Right lobe of liver (tissue), 6 donors: ENCODE results near the gene BACH2. TPM values are rescaled to one million over a fixed set of nuclear protein-coding genes. Genes with fewer than 3 reads are reported as not detected.

Experiments
- ATAC-seq, 4 donors: fragments of 200-7000 bp; cut with Tn5 transposase; one replicate each; pipeline ENCODE4 v1.9.1; 2020; ENCODE audit warnings: mild to moderate bottlenecking in 4 of 4, moderate library complexity in 4 of 4
- DNase-seq, 3 donors: peaks; one replicate each; pipeline ENCODE4 v3.0.0-alpha.2; 2020
- H3K27ac ChIP-seq, 3 donors: fragments of 200-600 bp; one replicate each; pipeline ENCODE4 v1.8.0; 2022
- H3K27me3 ChIP-seq, 2 donors: fragments of 200-600 bp; one replicate each; pipeline ENCODE4 v1.8.0; 2022
- H3K36me3 ChIP-seq, 4 donors: fragments of 200-600 bp; sonication (generic) in 1 of 4; one replicate each; pipeline versions ENCODE4 v1.5.1 to v1.8.0; 2017 to 2022; ENCODE audit warnings: control low read depth in 1 of 4
- H3K4me1 ChIP-seq, 4 donors: fragments of 200-600 bp; sonication (generic) in 1 of 4; one replicate each; pipeline versions ENCODE4 v1.5.1 to v1.8.0; 2017 to 2022; ENCODE audit warnings: control low read depth in 1 of 4
- H3K4me3 ChIP-seq, 3 donors: fragments of 200-600 bp; one replicate each; pipeline ENCODE4 v1.8.0; 2022
- H3K9me3 ChIP-seq, 4 donors: fragments of 200-600 bp; sonication (generic) in 1 of 4; one replicate each; pipeline versions ENCODE4 v1.5.1 to v1.8.0; 2017 to 2022; ENCODE audit warnings: control low read depth in 1 of 4
- POLR2A ChIP-seq: fragments of 450-650 bp; IDR thresholded peaks from one replicate; pipeline ENCODE4 v1.6.1; 2017; ENCODE audit warnings: antibody characterized with exemption, mild to moderate bottlenecking
- WGBS: methylation state at CpG from one replicate; pipeline ENCODE4 v1.1.6; 2018; ENCODE audit warnings: low coverage, low lambda C conversion rate; ENCODE audit not compliant: insufficient coverage; ENCODE audit errors: missing lambda C conversion rate; 5-methylcytosine and 5-hydroxymethylcytosine counted together
- intact Hi-C, 2 donors: fragments of 100-400 bp; cut with DNase I; formaldehyde crosslinking; loops; one replicate each; pipeline versions ENCODE4 v1.11.2 to v1.14.1; 2022
- total RNA-seq, 6 experiments: library from RNA; depleted of rRNA in 2 of 6; stranded (reverse); fragments of >200 nt in 2 of 6; fragmentation: NEBNext Ultra II Directional in 3 of 6; extraction: Animal tissue kit (Norgen Biotek cat#: 25700) in 3 of 6; gene quantifications; one replicate each; pipeline versions ENCODE4 v1.1.0 to v1.2.4, GENCODE V29; 2016 to 2023
- TF ChIP-seq, protein P1 (sequence below), 4 donors: fragments of 200-600 bp in 3 of 4; fragments of 450-650 bp in 1 of 4; IDR thresholded peaks; one replicate each; pipeline versions ENCODE4 v1.5.1 to v1.8.0; 2016 to 2022; ENCODE audit warnings: antibody characterized with exemption in 4 of 4, mild to moderate bottlenecking in 2 of 4
- donor health status: DM: no; HTN: yes; CAD: no.
- donor health status: DM: no; HTN: no; CAD: no.
- donor health status: DM: no; HTN: no; CAD: no.
- donor health status: DM: no; HTN: yes; CAD: no.
- donor health status: DM: no; HTN: yes; CAD: no.

Gene BACH2
- total RNA-seq, 6 experiments from 2014 or later = 2.6 to 12.6 (median 3.1) TPM

DNA sequence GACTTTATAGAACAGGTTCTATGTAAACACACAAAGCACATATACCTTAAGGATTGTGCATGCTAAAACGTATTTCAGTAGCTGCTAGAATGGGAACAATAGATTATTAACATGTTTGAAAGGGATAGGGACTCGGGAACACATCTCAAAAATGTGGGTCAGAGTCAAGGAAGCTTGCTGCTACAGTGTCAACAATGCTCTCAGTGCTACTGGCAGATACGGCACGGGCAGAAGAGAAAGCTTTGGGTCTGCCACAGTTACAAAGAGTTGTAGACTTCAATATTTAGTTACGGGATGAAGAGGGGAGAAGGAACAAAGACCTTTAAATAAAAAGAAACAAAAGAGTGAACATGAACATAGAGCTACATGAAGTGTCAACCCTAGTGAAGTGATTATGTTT is 170.5 kb downstream of the BACH2 start:
- Histone ChIP-seq H3K27ac (no peak overlapping the region), H3K4me3 (no peak overlapping the region), H3K4me1 (no peaks in the 10 kb centered on the region), H3K36me3 (no peaks in the 10 kb centered on the region), H3K9me3 (no peaks in the 10 kb centered on the region), H3K27me3 (no peaks in the 10 kb centered on the region)
- no peak for ATAC-seq
- no peak for DNase-seq
- TF ChIP-seq POLR2A = no peak
- TF ChIP-seq, protein P1, sequence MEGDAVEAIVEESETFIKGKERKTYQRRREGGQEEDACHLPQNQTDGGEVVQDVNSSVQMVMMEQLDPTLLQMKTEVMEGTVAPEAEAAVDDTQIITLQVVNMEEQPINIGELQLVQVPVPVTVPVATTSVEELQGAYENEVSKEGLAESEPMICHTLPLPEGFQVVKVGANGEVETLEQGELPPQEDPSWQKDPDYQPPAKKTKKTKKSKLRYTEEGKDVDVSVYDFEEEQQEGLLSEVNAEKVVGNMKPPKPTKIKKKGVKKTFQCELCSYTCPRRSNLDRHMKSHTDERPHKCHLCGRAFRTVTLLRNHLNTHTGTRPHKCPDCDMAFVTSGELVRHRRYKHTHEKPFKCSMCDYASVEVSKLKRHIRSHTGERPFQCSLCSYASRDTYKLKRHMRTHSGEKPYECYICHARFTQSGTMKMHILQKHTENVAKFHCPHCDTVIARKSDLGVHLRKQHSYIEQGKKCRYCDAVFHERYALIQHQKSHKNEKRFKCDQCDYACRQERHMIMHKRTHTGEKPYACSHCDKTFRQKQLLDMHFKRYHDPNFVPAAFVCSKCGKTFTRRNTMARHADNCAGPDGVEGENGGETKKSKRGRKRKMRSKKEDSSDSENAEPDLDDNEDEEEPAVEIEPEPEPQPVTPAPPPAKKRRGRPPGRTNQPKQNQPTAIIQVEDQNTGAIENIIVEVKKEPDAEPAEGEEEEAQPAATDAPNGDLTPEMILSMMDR (IDR thresholded peaks at IDR 0.05) = no peak
- WGBS = 63% methylated on average over 5 of the region's 5 CpGs
- intact Hi-C loops = no loop called here

DNA sequence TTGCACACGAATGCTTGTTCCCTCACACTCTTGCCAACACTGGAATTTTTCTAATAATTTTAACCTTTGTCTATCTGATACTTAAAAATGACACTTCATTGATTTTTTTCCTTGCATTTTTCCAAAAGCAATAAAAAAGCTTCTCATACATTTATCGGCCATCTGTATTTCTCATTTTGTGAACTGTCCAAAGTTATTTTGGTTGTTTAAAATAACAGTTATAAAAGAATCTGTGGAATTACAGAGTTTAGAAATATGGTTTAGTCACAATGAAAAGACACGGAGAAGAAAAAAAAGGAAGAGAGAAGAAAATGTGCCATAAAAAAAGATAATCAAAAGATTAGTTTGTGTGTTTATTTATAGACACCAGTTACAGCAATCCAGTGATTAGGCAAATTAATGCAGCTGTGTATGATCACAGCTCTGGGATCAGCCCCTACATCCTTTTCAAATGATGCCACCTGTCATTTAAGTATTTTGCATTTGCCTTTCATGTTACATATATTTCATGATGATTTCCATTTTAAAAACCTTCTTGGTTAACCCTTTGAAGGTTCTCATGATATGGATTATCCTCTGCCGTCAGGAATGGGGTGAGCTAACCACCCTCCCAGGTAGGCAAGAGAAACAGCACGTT is 171.7 kb downstream of the BACH2 start:
- intact Hi-C loops = no loop called here
- Histone ChIP-seq H3K4me3 (no peak overlapping the region), H3K27me3 (no peaks in the 10 kb centered on the region), H3K27ac (no peak overlapping the region), H3K4me1 (no peaks in the 10 kb centered on the region), H3K9me3 (no peaks in the 10 kb centered on the region), H3K36me3 (no peaks in the 10 kb centered on the region)
- DNase-seq (no peak), ATAC-seq (no peak)
- TF ChIP-seq, protein P1 (IDR thresholded peaks at IDR 0.05) = no peak
- TF ChIP-seq POLR2A = no peak
- 80% methylated on average over 5 of the region's 5 CpGs for WGBS

DNA sequence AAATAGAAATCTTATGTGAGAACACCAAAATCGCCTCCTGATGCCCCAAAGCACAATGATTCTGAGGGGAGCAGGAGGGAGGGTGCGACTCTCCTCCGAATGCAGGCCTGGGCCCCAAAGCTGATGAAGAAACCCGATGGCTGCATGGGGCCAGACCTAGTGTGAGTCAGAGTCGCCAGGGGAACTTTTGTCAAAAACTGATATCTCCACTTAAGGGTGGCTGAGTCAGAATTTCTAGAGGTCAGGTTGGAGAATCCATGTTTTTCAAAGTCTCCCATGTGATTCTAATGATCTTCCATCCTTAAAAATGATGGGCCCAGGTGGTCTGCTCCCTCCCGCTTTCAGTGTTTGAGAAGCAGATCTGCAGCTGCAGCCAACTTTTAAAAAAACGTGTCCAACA is 172.8 kb downstream of the BACH2 start:
- ATAC-seq (no peak), DNase-seq (no peak)
- H3K4me3 ChIP-seq = no peak overlapping the region
- no peak overlapping the region for H3K27ac ChIP-seq
- no peaks in the 10 kb centered on the region for H3K4me1 ChIP-seq
- WGBS = 91% methylated on average over 6 of the region's 7 CpGs
- no peaks in the 10 kb centered on the region for H3K27me3 ChIP-seq
- TF ChIP-seq, protein P1 (IDR thresholded peaks at IDR 0.05) = no peak
- TF ChIP-seq POLR2A = no peak
- H3K9me3 ChIP-seq = no peaks in the 10 kb centered on the region
- no peaks in the 10 kb centered on the region for H3K36me3 ChIP-seq
- intact Hi-C loops = no loop called here

DNA sequence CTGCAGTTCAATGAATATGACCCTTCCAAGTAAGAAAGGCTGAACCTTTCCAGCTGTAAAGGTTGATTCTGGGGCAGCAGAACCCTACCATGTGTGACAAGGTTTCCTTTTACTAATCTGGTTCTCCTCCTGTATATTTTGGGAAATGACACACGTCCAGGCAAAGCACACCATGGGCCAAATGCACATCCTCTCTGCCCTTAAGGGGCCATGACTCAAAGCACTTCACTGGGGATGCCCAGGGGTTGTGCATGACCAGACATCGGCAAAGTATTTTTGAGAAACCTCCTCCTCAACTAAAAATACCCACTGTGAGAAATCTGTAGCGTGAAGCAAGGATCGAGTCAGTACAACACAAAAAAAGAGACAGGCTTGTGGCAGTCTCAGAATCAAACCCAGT is 174.7 kb downstream of the BACH2 start:
- Histone ChIP-seq H3K4me1 (no peaks in the 10 kb centered on the region), H3K9me3 (no peaks in the 10 kb centered on the region), H3K4me3 (no peak overlapping the region), H3K36me3 (no peaks in the 10 kb centered on the region), H3K27me3 (no peaks in the 10 kb centered on the region), H3K27ac (no peak overlapping the region)
- WGBS = 74% methylated on average over 4 of the region's 4 CpGs
- ATAC-seq = no peak
- TF ChIP-seq POLR2A = no peak
- TF ChIP-seq, protein P1 (IDR thresholded peaks at IDR 0.05) = no peak
- intact Hi-C loops = no loop called here
- DNase-seq = no peak

DNA sequence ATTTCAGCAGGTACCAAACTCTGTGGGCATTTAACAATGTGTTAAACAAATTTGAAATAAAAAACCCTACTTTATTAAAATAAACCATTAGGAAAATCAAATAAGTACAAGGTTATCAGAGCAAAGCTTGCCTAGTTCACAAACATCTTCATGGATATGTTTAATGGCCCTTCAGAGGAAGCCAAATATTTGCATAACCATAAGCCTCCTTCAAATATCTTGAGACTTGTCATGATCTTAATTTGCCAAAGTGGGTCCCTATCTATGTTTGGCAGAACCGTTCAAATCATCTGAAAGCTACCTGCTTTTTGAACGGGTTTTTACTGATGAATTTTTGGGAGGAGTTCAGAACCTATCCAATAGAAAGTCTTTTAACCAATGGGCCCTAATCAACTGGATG is 176.3 kb downstream of the BACH2 start:
- no peaks in the 10 kb centered on the region for H3K27me3 ChIP-seq
- ATAC-seq (no peak), DNase-seq (no peak)
- H3K27ac ChIP-seq = no peak overlapping the region
- H3K4me1 ChIP-seq = no peaks in the 10 kb centered on the region
- no peak overlapping the region for H3K4me3 ChIP-seq
- H3K9me3 ChIP-seq = no peaks in the 10 kb centered on the region
- no peaks in the 10 kb centered on the region for H3K36me3 ChIP-seq
- 93% methylated on average over 2 of the region's 2 CpGs for WGBS
- intact Hi-C loops = no loop called here
- no peak for TF ChIP-seq POLR2A
- TF ChIP-seq, protein P1 (IDR thresholded peaks at IDR 0.05) = no peak
